Stimulated activated CD4-positive, alpha-beta T cell treated with anti-CD3 and anti-CD28 coated beads, Interleukin-12 subunit alpha, Interleukin-12 subunit beta, amount 100 ng/mL, for 24 hours (primary cell): Measurements from ENCODE around the gene TMEM132D.

Source experiments
- DNase-seq, 2 experiments: peaks; one replicate each; pipeline ENCODE4 v3.0.0-alpha.2; 2020; ENCODE audit warnings: low read depth in 2 of 2

The TMEM132D gene

GRCh38 chr12:129727100-129727499 lies 176.7 kb downstream of the TMEM132D start:
- DNase-seq, result no peak

GRCh38 chr12:129723260-129723659 lies 180.6 kb downstream of the TMEM132D start:
- no peak for DNase-seq

- no peak for DNase-seq
These were observed 183.2 kb downstream of the TMEM132D start for GRCh38 chr12:129720618-129721017.

GRCh38 chr12:129719416-129719815 lies 184.4 kb downstream of the TMEM132D start:
- no peak for DNase-seq

- no peak for DNase-seq
These were observed 186.4 kb downstream of the TMEM132D start for GRCh38 chr12:129717438-129717837.

- no peak for DNase-seq
These were observed 187.0 kb downstream of the TMEM132D start for GRCh38 chr12:129716825-129717224.

GRCh38 chr12:129706716-129707115 lies 197.1 kb downstream of the TMEM132D start:
- no peak for DNase-seq

GRCh38 chr12:129704232-129704830 lies 199.5 kb downstream of the TMEM132D start:
- no peak for DNase-seq

- no peak for DNase-seq
These were observed 202.2 kb downstream of the TMEM132D start for GRCh38 chr12:129701631-129702101.

- DNase-seq, result no peak
These were observed 203.8 kb downstream of the TMEM132D start for GRCh38 chr12:129700036-129700435.

GRCh38 chr12:129696926-129697325 lies 206.9 kb downstream of the TMEM132D start:
- no peak for DNase-seq

- DNase-seq, result no peak
These were observed 207.4 kb downstream of the TMEM132D start for GRCh38 chr12:129696405-129696804.

- no peak for DNase-seq
These were observed 210.1 kb downstream of the TMEM132D start for GRCh38 chr12:129693731-129694130.

GRCh38 chr12:129687731-129688130 lies 216.1 kb downstream of the TMEM132D start:
- DNase-seq, result no peak

- DNase-seq, result no peak
These were observed 222.0 kb downstream of the TMEM132D start for GRCh38 chr12:129681830-129682229.

GRCh38 chr12:129681151-129681550 lies 222.7 kb downstream of the TMEM132D start:
- DNase-seq, result no peak

- DNase-seq, result no peak
These were observed 227.4 kb downstream of the TMEM132D start for GRCh38 chr12:129676411-129676810.

- DNase-seq, result no peak
These were observed 227.9 kb downstream of the TMEM132D start for GRCh38 chr12:129675947-129676346.

- DNase-seq, result no peak
These were observed 228.3 kb downstream of the TMEM132D start for GRCh38 chr12:129675496-129675895.

- DNase-seq, result no peak
These were observed 230.0 kb downstream of the TMEM132D start for GRCh38 chr12:129673806-129674205.

- DNase-seq, result no peak
These were observed 231.7 kb downstream of the TMEM132D start for GRCh38 chr12:129672110-129672509.

GRCh38 chr12:129670256-129670920 lies 233.4 kb downstream of the TMEM132D start:
- no peak for DNase-seq

- no peak for DNase-seq
These were observed 238.4 kb downstream of the TMEM132D start for GRCh38 chr12:129665414-129665813.

GRCh38 chr12:129662234-129662633 lies 241.6 kb downstream of the TMEM132D start:
- no peak for DNase-seq
